ENCODE measurements around the gene FXYD2.

DNA sequence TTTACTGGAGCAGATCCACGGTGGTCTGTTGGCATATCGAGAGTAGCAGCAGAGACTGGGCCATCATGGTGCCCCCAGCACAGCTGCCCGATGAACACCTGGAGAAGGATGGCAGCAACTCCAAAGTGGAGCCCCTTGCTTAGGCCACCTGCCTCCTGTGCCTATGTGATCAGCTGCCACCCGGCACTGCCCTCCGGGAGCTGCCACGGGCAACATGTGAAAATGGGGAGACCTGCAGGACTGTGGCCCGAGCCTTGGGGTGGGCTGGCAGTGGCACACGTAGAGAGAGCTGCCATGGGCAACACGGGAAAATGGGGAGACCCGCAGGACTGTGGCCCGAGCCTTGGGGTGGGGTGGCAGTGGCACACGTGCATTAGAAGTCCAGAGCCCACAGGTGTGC is 3.1 kb downstream of the FXYD2 start:
- no peak for TF ChIP-seq POLR2AphosphoS5 (IDR thresholded peaks at IDR 0.05)
- TF ChIP-seq, protein P1, sequence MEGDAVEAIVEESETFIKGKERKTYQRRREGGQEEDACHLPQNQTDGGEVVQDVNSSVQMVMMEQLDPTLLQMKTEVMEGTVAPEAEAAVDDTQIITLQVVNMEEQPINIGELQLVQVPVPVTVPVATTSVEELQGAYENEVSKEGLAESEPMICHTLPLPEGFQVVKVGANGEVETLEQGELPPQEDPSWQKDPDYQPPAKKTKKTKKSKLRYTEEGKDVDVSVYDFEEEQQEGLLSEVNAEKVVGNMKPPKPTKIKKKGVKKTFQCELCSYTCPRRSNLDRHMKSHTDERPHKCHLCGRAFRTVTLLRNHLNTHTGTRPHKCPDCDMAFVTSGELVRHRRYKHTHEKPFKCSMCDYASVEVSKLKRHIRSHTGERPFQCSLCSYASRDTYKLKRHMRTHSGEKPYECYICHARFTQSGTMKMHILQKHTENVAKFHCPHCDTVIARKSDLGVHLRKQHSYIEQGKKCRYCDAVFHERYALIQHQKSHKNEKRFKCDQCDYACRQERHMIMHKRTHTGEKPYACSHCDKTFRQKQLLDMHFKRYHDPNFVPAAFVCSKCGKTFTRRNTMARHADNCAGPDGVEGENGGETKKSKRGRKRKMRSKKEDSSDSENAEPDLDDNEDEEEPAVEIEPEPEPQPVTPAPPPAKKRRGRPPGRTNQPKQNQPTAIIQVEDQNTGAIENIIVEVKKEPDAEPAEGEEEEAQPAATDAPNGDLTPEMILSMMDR (IDR thresholded peaks at IDR 0.05), result no peak
